Measurements from ENCODE around the gene CDH26.
A peak's percentile ranks its signal among the peaks of the same experiment; 100 is the strongest.

Gene CDH26

GRCh38 chr20:59925359-59925758 is 32.9 kb upstream of the CDH26 start:
- H3K27me3 ChIP-seq, result peaks cover 7% of the 10 kb centered on the region; the same call in 1 of the 2 replicates
- H3K4me3 ChIP-seq (ENCODE audit: low read depth, low read length), result no peak overlapping the region
- no peak for DNase-seq
- no peak for TF ChIP-seq CTCF (IDR thresholded peaks at IDR 0.05; ENCODE audit: low read depth, low read length)
- H3K36me3 ChIP-seq, result no peaks in the 10 kb centered on the region
- no peaks in the 10 kb centered on the region for H3K4me1 ChIP-seq
- no peaks in the 10 kb centered on the region for H3K9me3 ChIP-seq

- no peaks in the 10 kb centered on the region for H3K4me1 ChIP-seq
- DNase-seq, result no peak
- H3K27me3 ChIP-seq, result 0 out of 2 replicates have a peak, but pooled peaks cover 5% of the 10 kb centered on the region
- no peak overlapping the region for H3K4me3 ChIP-seq (ENCODE audit: low read depth, low read length)
- H3K36me3 ChIP-seq, result no peaks in the 10 kb centered on the region
- H3K9me3 ChIP-seq, result no peaks in the 10 kb centered on the region
- TF ChIP-seq CTCF (IDR thresholded peaks at IDR 0.05; ENCODE audit: low read depth, low read length), result no peak
These were observed 32.3 kb upstream of the CDH26 start for GRCh38 chr20:59925899-59926298.

- H3K4me3 ChIP-seq (ENCODE audit: low read depth, low read length), result no peak overlapping the region
- TF ChIP-seq CTCF (IDR thresholded peaks at IDR 0.05; ENCODE audit: low read depth, low read length), result no peak
- H3K36me3 ChIP-seq, result no peaks in the 10 kb centered on the region
- H3K9me3 ChIP-seq, result no peaks in the 10 kb centered on the region
- no peak for DNase-seq
- H3K4me1 ChIP-seq, result no peaks in the 10 kb centered on the region
- H3K27me3 ChIP-seq, result 0 out of 2 replicates have a peak, but pooled peaks cover 5% of the 10 kb centered on the region
These were observed 26.5 kb upstream of the CDH26 start for GRCh38 chr20:59931511-59932312.

GRCh38 chr20:59932616-59933295 is 25.5 kb upstream of the CDH26 start:
- TF ChIP-seq CTCF (IDR thresholded peaks at IDR 0.05; ENCODE audit: low read depth, low read length), result no peak

GRCh38 chr20:59933296-59933848 is 24.9 kb upstream of the CDH26 start, which contains the start of gene SYCP2:
Gene SYCP2 (minus strand): TSS chr20:59933637. CDS start chr20:59922413, 11,224 bp downstream.
- DNase-seq, result peak; percentile 18
- Histone ChIP-seq H3K4me3 (ENCODE audit: low read depth, low read length) (peak within 1 kb of the TSS; percentile 63), H3K36me3 (no peaks in the 10 kb centered on the region), H3K4me1 (no peaks in the 10 kb centered on the region), H3K27me3 (0 out of 2 replicates have a peak, but pooled peaks cover 5% of the 10 kb centered on the region), H3K9me3 (no peaks in the 10 kb centered on the region)
- TF ChIP-seq CTCF (IDR thresholded peaks at IDR 0.05; ENCODE audit: low read depth, low read length), result no peak

More at GRCh38 chr20:59932616-59933295, 25.5 kb upstream of the CDH26 start:
- DNase-seq, result no peak
- Histone ChIP-seq H3K4me1 (no peaks in the 10 kb centered on the region), H3K4me3 (ENCODE audit: low read depth, low read length) (no peak overlapping the region), H3K36me3 (no peaks in the 10 kb centered on the region), H3K9me3 (no peaks in the 10 kb centered on the region), H3K27me3 (0 out of 2 replicates have a peak, but pooled peaks cover 5% of the 10 kb centered on the region)
